GM23338 (cell line): ENCODE results near the gene SDHAF4. TPM values are rescaled to one million over a fixed set of nuclear protein-coding genes. Genes with fewer than 3 reads are reported as not detected.

ENCODE experiments used
- ATAC-seq: fragments of 200-7000 bp; cut with Tn5 transposase; 3 replicates; pipeline ENCODE4 v1.9.1; 2020
- DNase-seq: peaks from one replicate; pipeline ENCODE4 v3.0.0-alpha.2; 2015; ENCODE audit warnings: low spot score
- H2AFZ ChIP-seq: fragments of 200-600 bp; sonication (generic); 2 replicates; pipeline ENCODE4 v1.8.0; 2016; ENCODE audit warnings: antibody characterized with exemption, mild to moderate bottlenecking, moderate library complexity
- H3F3A ChIP-seq: fragments of 200-600 bp; sonication (generic); replicated peaks from 2 replicates; pipeline ENCODE4 v1.8.0; 2017; ENCODE audit warnings: antibody characterized with exemption, mixed run types, low read depth
- H3K27ac ChIP-seq: fragments of 200-600 bp; sonication (generic); 2 replicates; pipeline ENCODE4 v1.6.1; 2016; ENCODE audit warnings: low read depth
- H3K27me3 ChIP-seq: fragments of 200-600 bp; sonication (generic); 2 replicates; pipeline ENCODE4 v1.8.0; 2016; ENCODE audit warnings: mild to moderate bottlenecking, mixed run types, moderate library complexity; ENCODE audit not compliant: insufficient read depth
- H3K36me3 ChIP-seq: fragments of 200-600 bp; sonication (generic); 2 replicates; pipeline ENCODE4 v1.8.0; 2016; ENCODE audit warnings: mild to moderate bottlenecking; ENCODE audit not compliant: insufficient read depth
- H3K4me1 ChIP-seq: fragments of 200-600 bp; sonication (generic); 2 replicates; pipeline ENCODE4 v1.8.0; 2016; ENCODE audit warnings: mild to moderate bottlenecking, moderate library complexity; ENCODE audit not compliant: insufficient read depth
- H3K4me2 ChIP-seq: fragments of 200-600 bp; sonication (generic); 2 replicates; pipeline ENCODE4 v1.7.1; 2017; ENCODE audit warnings: mixed run types
- H3K4me3 ChIP-seq: fragments of 200-600 bp; sonication (generic); 2 replicates; pipeline ENCODE4 v1.6.1; 2016; ENCODE audit warnings: mixed run types
- H3K79me2 ChIP-seq: fragments of 200-600 bp; sonication (generic); replicated peaks from 2 replicates; pipeline ENCODE4 v1.8.0; 2017; ENCODE audit warnings: mild to moderate bottlenecking; ENCODE audit not compliant: insufficient read depth
- H3K9me2 ChIP-seq: fragments of 200-600 bp; sonication (generic); 2 replicates; pipeline ENCODE4 v1.8.0; 2017; ENCODE audit not compliant: insufficient read depth
- H4K20me1 ChIP-seq: fragments of 200-600 bp; sonication (generic); replicated peaks from 2 replicates; pipeline ENCODE4 v1.8.0; 2017; ENCODE audit warnings: mild to moderate bottlenecking; ENCODE audit not compliant: insufficient read depth
- H3K27ac Mint-ChIP-seq: 2 replicates; pipeline ENCODE4 v1.8.0; 2020; ENCODE audit warnings: inconsistent platforms, mild to moderate bottlenecking, moderate library complexity, mixed read lengths
- H3K27me3 Mint-ChIP-seq: 3 replicates; pipeline ENCODE4 v1.8.0; 2022; ENCODE audit warnings: low read depth, mild to moderate bottlenecking, moderate library complexity, mixed read lengths, inconsistent platforms; ENCODE audit not compliant: insufficient read depth, poor library complexity
- H3K36me3 Mint-ChIP-seq: 3 replicates; pipeline ENCODE4 v1.8.0; 2021; ENCODE audit warnings: low read depth, mild to moderate bottlenecking, inconsistent platforms, moderate library complexity, mixed read lengths
- H3K4me1 Mint-ChIP-seq: 3 replicates; pipeline ENCODE4 v1.8.0; 2020; ENCODE audit warnings: mild to moderate bottlenecking, inconsistent platforms, mixed read lengths
- H3K4me3 Mint-ChIP-seq: 3 replicates; pipeline ENCODE4 v1.8.0; 2021; ENCODE audit warnings: moderate library complexity, mild to moderate bottlenecking, inconsistent platforms, mixed read lengths
- H3K9me3 Mint-ChIP-seq: 3 replicates; pipeline ENCODE4 v1.8.0; 2020; ENCODE audit warnings: moderate library complexity, mild to moderate bottlenecking, inconsistent platforms, mixed read lengths
- EZH2 ChIP-seq: fragments of 200-600 bp; sonication (generic); IDR thresholded peaks from one replicate; pipeline ENCODE4 v1.8.0; 2017; ENCODE audit warnings: antibody characterized with exemption, mild to moderate bottlenecking, low read depth; ENCODE audit not compliant: unreplicated experiment
- EZH2phosphoT487 ChIP-seq: fragments of 200-600 bp; sonication (generic); IDR thresholded peaks from one replicate; pipeline ENCODE4 v1.8.1; 2018; ENCODE audit warnings: antibody characterized with exemption; ENCODE audit not compliant: unreplicated experiment
- JUNB ChIP-seq: IDR thresholded peaks from one replicate; pipeline ENCODE4 v1.6.1; 2016; ENCODE audit warnings: antibody characterized with exemption; ENCODE audit not compliant: unreplicated experiment
- NANOG ChIP-seq: IDR thresholded peaks from 2 replicates; pipeline ENCODE4 v1.6.1; 2016; ENCODE audit warnings: antibody characterized with exemption, borderline replicate concordance
- POLR2AphosphoS5 ChIP-seq: IDR thresholded peaks from 2 replicates; pipeline ENCODE4 v1.6.1; 2016; ENCODE audit warnings: antibody characterized with exemption, low read depth
- REST ChIP-seq: IDR thresholded peaks from one replicate; pipeline ENCODE4 v1.6.1; 2018; ENCODE audit warnings: antibody characterized with exemption; ENCODE audit not compliant: unreplicated experiment
- STAT1 ChIP-seq: IDR thresholded peaks from one replicate; pipeline ENCODE4 v1.6.1; 2016; ENCODE audit warnings: antibody characterized with exemption; ENCODE audit not compliant: unreplicated experiment
- ZNF114 ChIP-seq: fragments of 250-450 bp; sonication (Bioruptor Pico); IDR thresholded peaks from 2 replicates; pipeline ENCODE4 v1.5.0; 2020; ENCODE audit warnings: mild to moderate bottlenecking, moderate library complexity
- ZNF462 ChIP-seq: fragments of 250-450 bp; sonication (Bioruptor Pico); IDR thresholded peaks from 2 replicates; pipeline ENCODE4 v1.5.0; 2020; ENCODE audit warnings: mild to moderate bottlenecking, moderate library complexity
- polyA plus RNA-seq: library from polyadenylated mRNA; unstranded; fragments of >200 nt; fragmentation: Nextera tagmentation; extraction: Ambion mirVana; gene quantifications from 2 replicates; pipeline ENCODE4 v1.2.1, GENCODE V29; 2016
- total RNA-seq: library from RNA; depleted of rRNA; stranded (reverse); fragments of >200 nt; shearing (Covaris generic); gene quantifications from 2 replicates; pipeline ENCODE4 v1.2.3, GENCODE V29; 2014
- TF ChIP-seq, protein P1 (sequence below), 2 experiments: fragments of 200-600 bp in 1 of 2; sonication (generic) in 1 of 2; conservative IDR thresholded peaks; 2 replicates each; pipeline versions ENCODE4 v1.5.1 to v1.6.1; 2016 to 2017; ENCODE audit warnings: antibody characterized with exemption in 2 of 2, low read depth in 2 of 2, mild to moderate bottlenecking in 2 of 2, moderate library complexity in 1 of 2
- TF ChIP-seq, protein P2 (sequence below): IDR thresholded peaks from 2 replicates; pipeline ENCODE4 v1.6.1; 2016; ENCODE audit warnings: antibody characterized with exemption

The SDHAF4 gene
- total and polyA plus RNA-seq, 2 experiments from 2014 or later: 12.2 to 30.4 TPM

DNA sequence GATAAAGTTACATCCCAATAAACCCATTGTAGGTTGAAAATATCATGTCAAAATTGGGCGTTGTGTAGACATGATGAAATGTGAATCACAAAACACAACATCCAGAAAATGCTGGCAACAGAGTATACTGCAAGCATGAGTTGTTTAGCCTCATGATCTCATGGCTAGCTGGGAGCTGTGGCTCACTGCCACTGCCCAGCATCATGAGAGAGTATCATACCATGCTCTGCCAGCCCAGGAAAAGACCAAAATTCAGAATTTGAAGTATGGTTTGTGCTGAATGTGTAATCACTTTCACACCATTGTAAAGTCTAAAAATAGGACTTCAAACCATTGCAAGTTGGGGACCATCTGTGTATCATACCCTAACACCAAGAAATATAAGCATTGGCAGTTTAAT, 55.7 kb downstream of the SDHAF4 start:
- H3F3A ChIP-seq: no peaks in the 10 kb centered on the region
- H3K4me2 ChIP-seq: no peak overlapping the region
- H3K4me3 Mint-ChIP-seq: no peak overlapping the region
- no peak overlapping the region for H3K27ac Mint-ChIP-seq
- DNase-seq (no peak), ATAC-seq (no peak)
- no peaks in the 10 kb centered on the region for H3K9me2 ChIP-seq
- no peak overlapping the region for H3K27ac ChIP-seq
- no peaks in the 10 kb centered on the region for H3K36me3 Mint-ChIP-seq
- no peaks in the 10 kb centered on the region for H3K4me1 ChIP-seq
- no peaks in the 10 kb centered on the region for H3K27me3 Mint-ChIP-seq
- no peaks in the 10 kb centered on the region for H3K27me3 ChIP-seq
- H2AFZ ChIP-seq: no peak overlapping the region
- H3K79me2 ChIP-seq: no peaks in the 10 kb centered on the region
- H3K9me3 Mint-ChIP-seq: peaks cover 5% of the 10 kb centered on the region; the same call in 1 of the 3 replicates
- H3K4me1 Mint-ChIP-seq: no peaks in the 10 kb centered on the region
- H3K4me3 ChIP-seq: no peak overlapping the region
- TF ChIP-seq REST (no peak), EZH2phosphoT487 (no peak), NANOG (no peak), POLR2AphosphoS5 (no peak), STAT1 (no peak), EZH2 (no peak), ZNF462 (CRISPR knock-in tag) (no peak), ZNF114 (CRISPR knock-in tag) (no peak), JUNB (no peak)
- TF ChIP-seq, protein P1, sequence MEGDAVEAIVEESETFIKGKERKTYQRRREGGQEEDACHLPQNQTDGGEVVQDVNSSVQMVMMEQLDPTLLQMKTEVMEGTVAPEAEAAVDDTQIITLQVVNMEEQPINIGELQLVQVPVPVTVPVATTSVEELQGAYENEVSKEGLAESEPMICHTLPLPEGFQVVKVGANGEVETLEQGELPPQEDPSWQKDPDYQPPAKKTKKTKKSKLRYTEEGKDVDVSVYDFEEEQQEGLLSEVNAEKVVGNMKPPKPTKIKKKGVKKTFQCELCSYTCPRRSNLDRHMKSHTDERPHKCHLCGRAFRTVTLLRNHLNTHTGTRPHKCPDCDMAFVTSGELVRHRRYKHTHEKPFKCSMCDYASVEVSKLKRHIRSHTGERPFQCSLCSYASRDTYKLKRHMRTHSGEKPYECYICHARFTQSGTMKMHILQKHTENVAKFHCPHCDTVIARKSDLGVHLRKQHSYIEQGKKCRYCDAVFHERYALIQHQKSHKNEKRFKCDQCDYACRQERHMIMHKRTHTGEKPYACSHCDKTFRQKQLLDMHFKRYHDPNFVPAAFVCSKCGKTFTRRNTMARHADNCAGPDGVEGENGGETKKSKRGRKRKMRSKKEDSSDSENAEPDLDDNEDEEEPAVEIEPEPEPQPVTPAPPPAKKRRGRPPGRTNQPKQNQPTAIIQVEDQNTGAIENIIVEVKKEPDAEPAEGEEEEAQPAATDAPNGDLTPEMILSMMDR (conservative IDR thresholded peaks at IDR 0.05; ENCODE audit: low read depth in 2 of 2): no peak
- TF ChIP-seq, protein P2, sequence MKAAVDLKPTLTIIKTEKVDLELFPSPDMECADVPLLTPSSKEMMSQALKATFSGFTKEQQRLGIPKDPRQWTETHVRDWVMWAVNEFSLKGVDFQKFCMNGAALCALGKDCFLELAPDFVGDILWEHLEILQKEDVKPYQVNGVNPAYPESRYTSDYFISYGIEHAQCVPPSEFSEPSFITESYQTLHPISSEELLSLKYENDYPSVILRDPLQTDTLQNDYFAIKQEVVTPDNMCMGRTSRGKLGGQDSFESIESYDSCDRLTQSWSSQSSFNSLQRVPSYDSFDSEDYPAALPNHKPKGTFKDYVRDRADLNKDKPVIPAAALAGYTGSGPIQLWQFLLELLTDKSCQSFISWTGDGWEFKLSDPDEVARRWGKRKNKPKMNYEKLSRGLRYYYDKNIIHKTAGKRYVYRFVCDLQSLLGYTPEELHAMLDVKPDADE: no peak
- no peaks in the 10 kb centered on the region for H4K20me1 ChIP-seq
- H3K36me3 ChIP-seq: no peaks in the 10 kb centered on the region
